Urothelium cell line (cell line): ENCODE data around the gene FOCAD.
A peak's percentile ranks its signal among the peaks of the same experiment; 100 is the strongest.

Experiments used
- DNase-seq: peaks from one replicate; pipeline ENCODE4 v3.0.0; 2011; ENCODE audit warnings: low spot score, mixed read lengths
- FAIRE-seq: peaks from 2 replicates; lab custom pipeline; 2011; peaks lifted over from hg19 to GRCh38; lab: Jason Lieb, UNC

FOCAD gene

DNA sequence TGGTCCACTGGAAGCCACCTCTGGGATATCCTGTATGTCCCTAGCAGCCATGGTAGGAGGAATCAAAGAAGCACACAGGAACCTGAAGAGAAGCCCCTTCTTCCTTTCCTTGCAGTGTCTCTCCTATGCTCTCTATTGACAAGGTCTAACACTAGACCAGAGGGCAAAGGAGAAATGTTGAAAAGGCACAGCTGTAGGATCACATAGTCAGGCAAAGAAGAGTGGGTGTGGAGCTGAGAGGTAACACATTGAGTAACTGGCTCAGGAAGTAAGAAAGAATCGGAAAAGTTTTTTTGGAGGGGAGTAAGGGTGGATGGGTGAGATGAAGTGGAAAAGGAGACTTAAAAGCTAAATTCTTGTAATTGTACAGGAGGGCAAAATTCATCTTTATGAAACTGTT is 100.1 kb downstream of the FOCAD start:
- FAIRE-seq (no peak), DNase-seq (no peak)

DNA sequence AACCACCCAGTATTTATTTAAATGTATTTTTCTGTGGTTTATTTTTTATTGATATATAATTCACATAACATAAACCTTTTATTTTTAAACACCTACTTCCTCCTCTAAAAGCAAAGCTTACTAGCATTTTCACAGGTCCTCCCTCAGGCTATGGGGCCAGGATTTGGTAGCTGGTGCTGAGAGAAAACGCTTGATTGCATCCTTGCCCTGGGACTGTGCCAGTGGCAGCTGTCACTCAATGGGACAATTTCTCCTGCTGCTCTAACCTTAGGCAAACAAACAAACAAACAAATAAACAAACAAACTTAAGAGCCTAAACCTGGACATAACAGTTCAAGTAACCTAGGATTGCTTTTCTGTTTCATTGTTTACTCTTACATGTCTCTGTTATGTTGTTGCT is 102.7 kb downstream of the FOCAD start:
- FAIRE-seq (no peak), DNase-seq (no peak)

DNA sequence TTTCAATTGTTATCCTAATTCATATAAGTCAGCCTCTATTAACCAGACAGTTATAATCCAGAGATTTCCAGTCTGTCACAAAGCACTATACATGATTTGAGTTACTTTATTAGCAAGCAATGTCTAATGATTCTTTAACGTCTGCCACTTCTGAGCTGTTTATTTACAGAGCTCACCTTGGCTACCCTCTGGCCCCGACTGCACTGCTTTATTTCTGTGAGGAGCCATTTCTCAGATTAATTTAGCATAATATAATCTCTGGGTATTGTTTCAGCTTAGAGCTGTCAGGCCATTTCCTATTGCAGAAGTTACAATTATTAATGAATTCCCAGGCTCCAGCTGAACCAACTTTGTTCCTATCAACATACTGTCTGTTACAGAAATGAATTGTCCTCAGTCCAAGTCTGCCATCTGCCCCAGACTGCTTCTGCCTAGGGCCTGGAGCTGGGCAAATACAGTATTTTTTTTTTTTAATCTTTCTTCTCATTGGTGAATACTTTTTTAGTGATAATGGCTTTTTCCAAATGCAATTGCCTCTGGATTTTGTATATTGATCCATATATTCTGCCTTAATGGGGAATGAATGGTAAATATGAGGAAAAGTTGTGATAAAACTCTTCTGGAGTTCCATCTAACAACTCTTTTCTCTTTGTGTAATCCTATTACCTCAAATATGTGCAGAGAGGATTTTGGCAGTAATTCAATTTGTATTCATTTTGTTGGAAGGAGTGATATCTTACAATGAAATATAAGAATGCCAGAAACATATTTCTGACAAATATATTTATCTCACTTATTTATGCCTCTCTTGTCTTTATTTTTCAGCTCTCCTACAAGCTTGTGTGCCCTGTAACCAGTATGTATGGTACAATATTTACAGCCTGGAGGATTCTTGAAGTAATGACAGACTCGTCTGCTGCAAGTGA is 104.7 kb downstream of the FOCAD start:
- no peak for DNase-seq
- FAIRE-seq, result no peak

DNA sequence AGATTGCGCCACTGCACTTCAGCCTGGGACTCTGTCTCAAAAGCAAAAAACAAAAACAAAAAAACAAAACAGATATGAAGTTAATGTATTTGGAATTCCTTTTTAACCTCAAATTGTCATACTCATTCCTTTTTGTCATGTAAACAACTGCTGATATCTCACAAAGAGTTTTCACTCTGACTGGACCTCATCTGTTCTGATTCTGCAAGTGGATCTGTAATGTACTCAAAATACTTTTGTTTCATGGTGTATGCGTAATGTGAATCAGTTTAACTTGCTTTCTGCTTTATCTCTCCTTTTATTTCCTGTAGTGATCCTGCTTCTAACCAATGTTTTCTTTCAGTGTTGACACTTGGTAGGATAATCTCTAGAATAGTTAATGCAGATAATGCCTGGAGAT is 106.7 kb downstream of the FOCAD start:
- DNase-seq (no peak), FAIRE-seq (no peak)

DNA sequence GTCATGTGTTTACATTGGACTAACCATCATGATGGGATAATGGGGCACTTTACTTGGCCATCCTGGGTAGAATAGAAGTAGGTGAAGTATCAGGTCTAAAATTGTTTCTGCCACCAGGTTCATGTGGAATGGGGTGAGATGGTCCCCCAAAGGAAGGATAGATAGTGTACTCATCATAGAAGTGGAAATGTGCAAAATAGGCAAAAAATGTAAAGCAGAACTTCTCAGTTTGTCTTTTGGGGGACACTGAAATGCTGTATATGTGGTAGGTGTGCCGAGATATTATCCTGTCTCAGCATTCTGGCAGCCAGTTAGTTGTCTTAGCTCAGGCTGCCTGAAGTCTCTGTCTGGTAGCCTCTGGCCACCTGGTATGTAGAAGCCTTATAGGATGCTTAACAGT is 107.6 kb downstream of the FOCAD start:
- no peak for DNase-seq
- no peak for FAIRE-seq

DNA sequence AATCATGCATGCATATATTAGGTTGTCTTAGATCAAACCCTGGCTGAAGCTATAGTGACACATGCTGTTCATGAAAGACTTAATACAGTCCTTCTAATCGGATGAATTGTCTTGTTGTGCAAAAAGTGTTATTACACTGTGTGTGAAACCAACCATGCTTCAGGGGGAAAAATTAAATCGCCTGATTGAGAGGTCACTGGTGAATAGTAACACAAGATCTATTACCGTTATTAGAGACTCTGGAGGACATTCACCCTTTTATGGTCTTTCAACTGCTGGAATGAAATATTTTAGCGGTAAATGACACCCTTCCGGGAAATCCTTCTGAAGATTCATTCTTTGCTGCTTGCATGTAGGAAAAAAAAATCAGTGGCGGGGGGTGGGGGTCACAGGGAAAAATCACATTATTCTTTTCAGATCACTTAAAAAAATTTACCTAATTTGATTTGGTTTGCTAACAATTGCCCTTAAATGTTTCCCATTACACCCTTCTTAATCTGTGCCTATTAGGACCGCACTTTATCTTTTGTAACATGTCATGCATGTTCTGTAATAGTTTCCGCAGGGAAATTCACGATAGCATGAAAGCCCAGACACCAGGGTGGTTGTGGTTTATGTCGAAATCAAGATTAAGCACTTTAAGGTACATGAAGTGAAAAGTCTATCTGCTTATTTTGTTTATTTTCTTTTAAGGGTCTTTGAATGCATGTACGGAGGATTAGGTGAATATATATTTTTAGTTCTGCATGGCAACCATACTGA is 120.6 kb downstream of the FOCAD start:
- no peak for DNase-seq
- FAIRE-seq, result no peak

DNA sequence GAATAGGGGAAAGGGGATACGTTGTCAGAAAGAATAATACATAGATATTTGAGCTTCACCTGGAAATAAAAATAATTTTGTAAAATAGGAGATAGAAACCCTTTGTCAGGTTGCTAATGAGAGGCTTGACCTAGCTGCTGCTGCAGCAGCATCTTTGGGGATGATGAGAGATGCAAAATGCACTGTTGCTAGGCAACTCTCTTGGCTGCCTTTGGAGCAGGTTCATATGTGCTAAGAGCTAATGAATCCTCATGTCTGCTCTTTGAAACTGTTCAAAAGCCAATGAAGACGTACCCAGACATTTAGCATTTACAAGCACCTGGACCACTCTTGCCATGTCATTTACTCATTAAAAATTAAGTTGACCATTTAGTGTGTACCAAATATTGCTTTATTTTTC is 121.7 kb downstream of the FOCAD start:
- FAIRE-seq, result no peak

DNA sequence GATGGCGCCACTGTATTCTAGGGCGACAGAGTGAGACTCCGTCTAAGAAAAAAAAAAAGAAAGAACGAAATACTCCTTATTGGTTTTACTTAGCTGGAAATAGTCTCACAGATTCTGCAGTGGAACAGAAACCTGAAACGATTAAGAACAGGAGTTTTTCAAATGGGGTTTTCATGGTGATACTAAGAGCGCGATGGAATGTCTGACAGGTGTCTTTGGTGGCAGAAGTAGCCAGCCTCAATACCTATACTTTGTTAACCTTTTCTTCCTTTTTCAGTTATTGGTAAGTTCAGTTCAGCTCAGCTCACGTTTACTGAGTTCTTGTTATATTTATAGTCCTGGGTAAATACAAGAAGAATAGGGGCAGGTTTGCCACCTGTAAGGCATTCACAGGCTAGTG is 123.9 kb downstream of the FOCAD start:
- DNase-seq (no peak), FAIRE-seq (no peak)

More for the DNA sequence above, 121.7 kb downstream of the FOCAD start:
- DNase-seq, result no peak

DNA sequence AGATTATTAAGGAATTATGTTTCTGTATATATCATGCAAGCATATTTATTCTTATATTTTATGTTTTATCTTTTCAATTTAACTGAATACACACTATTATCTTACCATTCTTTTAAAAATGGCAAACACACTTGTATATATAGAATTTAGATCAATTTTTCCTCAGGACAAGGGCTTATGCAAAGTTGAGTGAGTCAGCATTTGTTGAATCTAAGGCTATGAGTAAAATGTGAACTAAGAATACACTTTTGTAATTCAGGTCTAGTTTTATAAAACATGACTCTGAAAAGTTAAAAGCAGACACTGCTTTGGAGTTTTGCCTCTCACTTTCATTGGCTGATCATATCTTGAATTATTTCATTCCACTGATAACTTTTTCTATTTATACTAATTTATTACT is 127.8 kb downstream of the FOCAD start:
- no peak for FAIRE-seq

DNA sequence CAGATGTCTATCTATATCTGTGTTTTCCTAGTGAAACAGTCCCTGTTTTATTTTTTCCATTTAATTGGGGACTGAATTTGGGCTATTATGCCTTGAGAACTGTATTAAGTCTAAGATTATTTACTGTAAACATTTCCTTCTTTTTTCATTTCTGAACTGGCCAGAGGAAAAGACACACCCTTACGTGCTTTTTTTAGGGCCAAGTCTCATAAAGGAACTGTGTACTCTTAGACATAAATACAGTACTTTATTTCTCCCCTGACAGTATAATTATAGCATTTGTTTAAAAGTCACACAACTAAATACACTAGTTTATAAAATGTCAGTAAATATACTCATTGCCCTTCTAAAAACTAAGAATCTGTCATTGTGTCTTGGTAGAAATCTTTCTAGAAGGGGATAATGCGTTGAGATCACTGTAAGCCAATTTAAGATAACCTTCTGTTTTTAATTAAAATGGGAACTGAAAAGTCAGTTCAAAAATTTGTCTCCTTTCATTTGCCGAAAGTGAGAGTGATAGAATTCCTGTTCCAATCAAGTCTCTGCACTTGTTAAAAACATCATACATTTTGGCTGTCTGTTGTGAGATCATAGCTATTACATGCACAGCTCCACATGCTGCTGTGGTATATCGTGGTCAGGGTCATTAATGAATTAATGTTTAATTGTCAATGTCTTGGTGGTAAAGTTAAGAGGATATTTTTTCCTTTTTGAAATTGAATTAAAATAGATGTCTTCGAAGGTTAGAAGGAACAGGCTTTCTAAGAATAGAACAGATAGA is 132.1 kb downstream of the FOCAD start:
- FAIRE-seq, result no peak
- DNase-seq, result no peak

More for the DNA sequence above, 127.8 kb downstream of the FOCAD start:
- DNase-seq, result no peak

DNA sequence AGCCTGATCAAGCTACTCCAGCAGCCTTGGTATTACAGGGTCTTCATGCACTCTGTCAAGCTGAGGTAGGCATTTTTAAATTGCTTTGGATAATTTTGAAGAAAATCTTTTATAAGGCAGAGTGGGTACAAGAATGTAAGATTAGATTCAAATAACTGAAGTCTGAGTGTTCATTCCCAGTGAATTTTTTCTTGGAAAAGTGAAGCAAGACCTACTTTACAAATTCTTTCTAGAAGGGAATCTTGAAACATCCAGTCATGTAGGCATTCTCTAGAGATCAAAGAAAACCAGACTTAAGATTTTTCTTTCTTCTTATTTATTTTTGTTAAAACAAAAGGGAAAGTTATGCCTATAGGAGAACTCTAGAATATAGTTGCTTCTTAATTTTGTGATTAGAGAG is 139.0 kb downstream of the FOCAD start:
- no peak for FAIRE-seq
- no peak for DNase-seq

DNA sequence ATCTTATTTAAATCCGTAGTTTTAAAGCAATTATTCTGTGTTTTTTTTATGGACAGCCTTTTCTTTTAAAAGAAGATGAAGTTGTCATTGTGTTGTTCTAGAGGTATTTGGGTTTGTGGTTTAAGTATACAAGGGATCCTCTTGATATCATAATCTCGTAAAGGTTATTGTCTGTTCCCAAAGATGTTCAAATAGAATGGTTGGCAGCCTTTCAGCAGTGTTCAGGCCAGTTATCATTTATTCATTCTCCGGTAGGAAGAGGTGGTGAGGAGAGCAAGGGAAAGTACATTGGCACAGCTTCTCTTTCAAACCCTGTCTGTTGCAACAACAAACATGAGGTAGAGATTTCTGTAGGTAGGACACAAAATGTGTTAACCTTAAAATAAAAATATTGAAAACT is 147.0 kb downstream of the FOCAD start:
- FAIRE-seq, result no peak
- no peak for DNase-seq

DNA sequence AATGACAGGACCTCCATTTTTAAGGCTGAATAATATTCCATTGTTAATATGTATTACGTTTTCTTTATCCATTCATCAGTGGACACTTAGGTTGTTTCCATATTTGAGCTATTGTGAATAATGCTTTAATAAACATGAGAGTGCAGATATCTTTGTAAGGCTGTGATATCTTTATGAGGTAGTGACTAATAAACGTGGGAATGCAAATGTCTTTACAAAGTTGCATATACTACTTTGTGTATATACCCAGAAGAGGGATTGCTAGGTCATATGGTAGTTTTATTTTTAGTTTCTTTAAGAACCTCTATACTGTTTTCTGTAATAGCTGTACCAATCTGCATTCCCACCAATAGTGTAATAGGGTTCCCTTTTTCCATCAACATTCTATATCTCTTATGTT is 148.7 kb downstream of the FOCAD start:
- no peak for FAIRE-seq

DNA sequence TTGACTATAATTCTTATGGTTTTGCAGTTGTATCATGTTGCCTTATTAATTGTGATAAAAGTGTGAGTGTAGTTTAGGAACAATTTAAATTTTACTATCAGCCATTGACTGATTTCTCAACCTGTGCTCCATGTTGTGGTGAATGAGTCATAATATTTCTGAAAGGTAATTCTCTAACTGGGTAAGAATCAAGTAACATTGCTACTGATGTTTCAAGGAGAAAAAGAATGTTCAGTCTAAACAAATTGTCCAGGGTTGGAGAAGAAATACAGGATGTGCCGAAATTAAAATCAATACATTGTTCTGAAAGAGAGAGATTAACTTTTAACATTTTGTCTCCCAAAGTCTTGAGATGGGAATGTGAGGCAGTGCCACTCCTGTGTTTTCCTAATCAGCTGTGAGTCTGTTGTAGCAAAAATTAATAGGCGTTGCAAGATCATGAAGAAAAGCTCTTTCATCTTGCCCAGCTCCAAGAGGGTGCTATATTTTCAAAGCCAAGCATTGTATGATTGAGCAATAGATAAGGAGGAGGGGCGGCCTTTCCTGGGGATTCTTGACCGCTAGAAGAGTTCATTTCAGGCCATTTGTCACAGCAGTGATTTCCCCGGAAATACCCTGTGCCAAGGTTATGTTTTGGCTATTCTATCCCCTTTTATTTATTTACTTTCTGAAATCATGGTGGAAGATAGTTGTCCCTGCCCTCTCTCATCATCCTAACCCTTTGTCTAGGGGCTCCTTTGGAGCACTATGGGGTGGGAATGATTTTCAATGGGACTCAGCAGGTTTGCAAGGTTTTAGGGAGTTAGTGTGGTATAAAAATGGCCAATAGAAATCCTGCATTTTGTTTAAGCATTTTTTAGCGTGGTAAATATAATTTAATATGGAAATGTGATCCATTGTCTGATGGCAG is 151.6 kb downstream of the FOCAD start:
- peak; percentile 9 for DNase-seq

More for the DNA sequence above, 148.7 kb downstream of the FOCAD start:
- no peak for DNase-seq

DNA sequence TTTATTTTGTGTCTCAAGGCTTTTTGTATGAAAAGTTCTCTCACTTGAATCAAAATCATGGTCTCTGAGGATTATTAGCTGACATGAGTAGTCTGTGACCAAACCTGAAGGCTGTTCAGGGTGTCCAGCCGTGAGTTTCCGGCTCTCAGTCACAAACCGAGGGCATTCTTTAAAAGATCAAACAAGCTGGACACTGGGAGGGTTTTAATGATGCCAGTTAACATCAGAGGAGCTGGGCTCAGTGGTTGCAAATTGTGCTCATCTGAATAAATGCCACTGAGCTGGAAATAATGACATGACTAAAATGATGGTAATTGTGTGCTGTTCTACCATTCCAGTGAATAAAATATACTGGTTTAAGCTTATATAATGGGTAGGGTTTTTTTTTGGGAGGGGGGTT is 153.1 kb downstream of the FOCAD start:
- FAIRE-seq, result no peak
- DNase-seq, result no peak

More for the DNA sequence above, 151.6 kb downstream of the FOCAD start:
- no peak for FAIRE-seq

DNA sequence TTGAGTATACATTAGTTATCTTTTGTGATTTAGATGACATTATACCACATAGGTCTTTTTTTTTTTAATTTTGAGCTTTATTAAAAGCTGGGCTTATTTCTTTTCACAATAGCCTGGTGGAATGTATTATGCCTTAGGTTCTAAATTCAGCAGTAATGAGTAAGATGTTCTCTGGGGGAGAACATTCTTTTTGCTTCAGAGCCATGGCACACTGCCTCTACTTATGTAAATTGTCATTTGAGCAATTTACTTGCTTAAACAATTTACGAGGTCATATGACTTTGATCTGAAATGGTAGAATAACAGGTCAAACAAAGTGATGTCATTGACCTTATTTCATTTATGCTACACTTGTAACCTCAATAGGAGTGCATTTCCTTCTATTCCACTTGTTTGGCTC is 154.2 kb downstream of the FOCAD start:
- no peak for FAIRE-seq
- DNase-seq, result no peak

DNA sequence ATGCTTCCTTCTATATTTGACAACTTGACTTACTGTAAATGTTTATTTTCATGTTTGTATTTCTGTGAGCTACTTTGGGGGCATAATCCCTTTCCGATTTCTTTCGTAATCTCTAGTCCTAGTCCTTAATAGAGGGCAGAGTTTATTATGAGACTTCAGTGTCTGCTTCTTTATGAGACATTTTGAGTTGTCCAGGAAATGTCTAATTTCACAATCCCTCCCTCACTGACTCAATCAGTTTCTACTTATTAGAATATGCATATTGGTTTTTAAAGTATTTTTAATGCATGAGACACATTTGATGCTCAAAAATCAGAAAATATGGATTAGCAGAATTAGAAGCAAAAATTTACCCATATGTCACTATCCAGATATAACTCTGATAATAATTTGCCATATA is 160.9 kb downstream of the FOCAD start:
- no peak for FAIRE-seq
- no peak for DNase-seq

DNA sequence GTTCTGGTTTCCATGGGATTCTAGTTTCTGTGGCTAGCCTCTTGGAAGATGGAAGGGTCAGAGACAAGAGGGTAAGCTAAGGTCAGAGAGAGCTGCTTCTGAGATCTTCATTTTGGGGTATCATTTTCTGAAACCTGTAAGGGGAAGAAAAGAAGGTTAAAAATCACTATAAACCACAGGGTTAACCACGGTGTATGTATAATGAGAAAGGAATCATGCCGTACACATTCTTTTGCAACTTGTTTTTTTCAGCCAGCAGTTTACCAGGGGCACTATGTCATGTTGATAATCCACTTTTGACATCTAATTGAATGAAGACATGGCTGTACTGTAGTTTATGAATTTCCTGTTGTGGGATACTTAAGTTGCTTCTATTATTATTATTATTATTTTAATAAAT is 164.4 kb downstream of the FOCAD start:
- no peak for DNase-seq

DNA sequence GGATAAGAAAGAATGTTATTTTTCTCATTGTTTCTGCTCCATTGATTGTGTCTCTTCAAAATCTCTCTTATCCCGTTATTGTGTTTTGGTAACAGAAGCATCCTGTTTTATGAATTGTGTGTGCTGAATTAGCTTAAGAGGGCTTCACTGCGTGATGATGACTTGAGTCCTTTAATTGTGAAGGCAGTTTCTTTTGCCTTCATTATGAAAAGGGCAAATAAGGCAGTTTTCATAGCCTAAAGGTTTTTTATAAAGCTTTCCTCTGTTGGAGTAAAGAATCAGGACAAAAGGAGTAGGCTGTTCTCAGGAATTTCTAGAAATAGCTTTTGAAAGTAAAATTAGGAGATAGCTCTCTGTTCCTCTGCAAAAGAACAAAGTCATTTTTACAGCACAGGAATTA is 169.8 kb downstream of the FOCAD start:
- DNase-seq (no peak), FAIRE-seq (no peak)

More for the DNA sequence above, 164.4 kb downstream of the FOCAD start:
- no peak for FAIRE-seq

DNA sequence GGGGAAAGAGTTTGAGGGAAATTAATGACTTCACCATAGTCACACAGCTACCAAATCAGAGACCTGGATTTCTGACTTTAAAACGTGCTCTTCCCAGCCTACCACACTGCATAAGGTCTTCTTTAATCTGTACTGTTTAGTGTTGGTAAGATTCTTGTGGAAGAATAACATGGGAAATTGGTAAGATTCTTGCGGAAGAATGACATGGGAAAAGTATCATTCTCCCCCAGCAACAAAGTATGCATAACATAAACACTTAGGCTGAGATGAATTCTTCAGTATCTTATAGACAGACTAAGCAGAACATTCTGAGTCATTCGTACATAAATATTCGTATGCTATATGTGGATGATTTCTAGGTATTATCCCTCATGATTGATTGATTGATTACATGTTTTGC is 170.4 kb downstream of the FOCAD start:
- FAIRE-seq (no peak), DNase-seq (no peak)
